ENCODE results near the gene ZNF679.

DNA sequence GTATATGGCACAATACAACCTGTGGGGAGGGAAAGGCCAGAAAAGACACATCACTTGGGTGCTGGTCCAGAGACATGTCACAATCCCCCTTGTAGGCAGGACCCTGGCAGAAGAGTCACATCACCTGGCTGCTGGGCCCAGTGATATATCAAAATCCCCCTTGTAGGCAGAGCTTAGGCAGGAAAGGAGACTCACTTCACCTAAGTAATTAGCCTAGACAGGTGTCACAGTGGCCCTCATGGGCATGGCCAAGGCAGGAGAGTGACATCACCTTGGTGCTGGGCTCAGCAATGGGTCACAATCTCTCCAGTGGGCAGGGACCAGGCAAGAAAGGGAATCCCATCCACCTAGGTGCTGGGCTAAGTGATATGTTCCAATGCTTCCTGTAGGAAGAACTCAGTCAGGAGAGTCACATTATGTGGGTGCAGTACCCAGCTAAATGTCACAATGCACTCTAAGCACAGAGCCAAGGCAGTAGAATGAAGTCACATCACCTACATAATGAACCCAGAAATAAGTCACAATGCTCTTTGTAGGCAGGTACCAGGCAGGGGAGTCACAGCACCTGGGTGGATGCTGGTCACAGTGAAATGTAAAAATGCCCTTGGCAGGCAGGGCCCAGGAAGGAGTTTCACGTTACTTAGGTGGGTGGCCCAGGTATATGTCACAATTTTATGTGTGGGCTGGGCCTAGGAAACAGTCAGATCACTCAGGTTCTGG lies 66.6 kb downstream of the ZNF679 start:
- TF ChIP-seq EHF (CRISPR knock-in tag; IDR thresholded peaks at IDR 0.05) (no peak), POLR2A (IDR thresholded peaks at IDR 0.05; ENCODE audit: low read length) (no peak), SREBF2 (IDR thresholded peaks at IDR 0.05) (no peak)
- TF ChIP-seq, protein P1, sequence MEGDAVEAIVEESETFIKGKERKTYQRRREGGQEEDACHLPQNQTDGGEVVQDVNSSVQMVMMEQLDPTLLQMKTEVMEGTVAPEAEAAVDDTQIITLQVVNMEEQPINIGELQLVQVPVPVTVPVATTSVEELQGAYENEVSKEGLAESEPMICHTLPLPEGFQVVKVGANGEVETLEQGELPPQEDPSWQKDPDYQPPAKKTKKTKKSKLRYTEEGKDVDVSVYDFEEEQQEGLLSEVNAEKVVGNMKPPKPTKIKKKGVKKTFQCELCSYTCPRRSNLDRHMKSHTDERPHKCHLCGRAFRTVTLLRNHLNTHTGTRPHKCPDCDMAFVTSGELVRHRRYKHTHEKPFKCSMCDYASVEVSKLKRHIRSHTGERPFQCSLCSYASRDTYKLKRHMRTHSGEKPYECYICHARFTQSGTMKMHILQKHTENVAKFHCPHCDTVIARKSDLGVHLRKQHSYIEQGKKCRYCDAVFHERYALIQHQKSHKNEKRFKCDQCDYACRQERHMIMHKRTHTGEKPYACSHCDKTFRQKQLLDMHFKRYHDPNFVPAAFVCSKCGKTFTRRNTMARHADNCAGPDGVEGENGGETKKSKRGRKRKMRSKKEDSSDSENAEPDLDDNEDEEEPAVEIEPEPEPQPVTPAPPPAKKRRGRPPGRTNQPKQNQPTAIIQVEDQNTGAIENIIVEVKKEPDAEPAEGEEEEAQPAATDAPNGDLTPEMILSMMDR (IDR thresholded peaks at IDR 0.05): no peak

Measured in A549 (cell line).